Parathyroid adenoma (tissue), 2 donors: ENCODE results near the gene NHERF1.

ENCODE experiments used
- H2AFZ ChIP-seq: fragments of 300-600 bp; sonication (generic); one replicate; pipeline ENCODE4 v1.7.0; 2017; ENCODE audit warnings: antibody characterized with exemption, mild to moderate bottlenecking
- H3K27ac ChIP-seq: fragments of 300-600 bp; sonication (generic); one replicate; pipeline ENCODE4 v1.7.0; 2017
- H3K27me3 ChIP-seq: fragments of 300-600 bp; sonication (generic); one replicate; pipeline ENCODE4 v1.7.0; 2017; ENCODE audit warnings: low read length; ENCODE audit not compliant: control insufficient read depth, insufficient read depth
- H3K36me3 ChIP-seq: fragments of 300-600 bp; sonication (generic); one replicate; pipeline ENCODE4 v1.7.0; 2017; ENCODE audit warnings: low read length; ENCODE audit not compliant: control insufficient read depth, insufficient read depth
- H3K4me1 ChIP-seq: fragments of 300-600 bp; sonication (generic); one replicate; pipeline ENCODE4 v1.7.0; 2017; ENCODE audit warnings: control low read depth
- H3K4me2 ChIP-seq: fragments of 300-600 bp; sonication (generic); one replicate; pipeline ENCODE4 v1.7.0; 2017; ENCODE audit warnings: low read length
- H3K4me3 ChIP-seq: fragments of 300-600 bp; sonication (generic); one replicate; pipeline ENCODE4 v1.7.0; 2017; ENCODE audit warnings: low read depth, low read length
- H3K79me2 ChIP-seq: fragments of 300-600 bp; sonication (generic); one replicate; pipeline ENCODE4 v1.7.0; 2017; ENCODE audit warnings: control low read depth
- H3K9ac ChIP-seq: fragments of 300-600 bp; sonication (generic); one replicate; pipeline ENCODE4 v1.7.0; 2017; ENCODE audit warnings: mild to moderate bottlenecking
- H3K9me3 ChIP-seq: fragments of 300-600 bp; sonication (generic); one replicate; pipeline ENCODE4 v1.7.0; 2017; ENCODE audit warnings: low read length; ENCODE audit not compliant: control insufficient read depth
- TF ChIP-seq, protein P1 (sequence below): fragments of 300-600 bp; sonication (generic); IDR thresholded peaks from one replicate; pipeline ENCODE4 v1.7.0; 2017; ENCODE audit warnings: antibody characterized with exemption, mild to moderate bottlenecking
- donor health status: primary hyperparathyroidism.

NHERF1 gene

DNA sequence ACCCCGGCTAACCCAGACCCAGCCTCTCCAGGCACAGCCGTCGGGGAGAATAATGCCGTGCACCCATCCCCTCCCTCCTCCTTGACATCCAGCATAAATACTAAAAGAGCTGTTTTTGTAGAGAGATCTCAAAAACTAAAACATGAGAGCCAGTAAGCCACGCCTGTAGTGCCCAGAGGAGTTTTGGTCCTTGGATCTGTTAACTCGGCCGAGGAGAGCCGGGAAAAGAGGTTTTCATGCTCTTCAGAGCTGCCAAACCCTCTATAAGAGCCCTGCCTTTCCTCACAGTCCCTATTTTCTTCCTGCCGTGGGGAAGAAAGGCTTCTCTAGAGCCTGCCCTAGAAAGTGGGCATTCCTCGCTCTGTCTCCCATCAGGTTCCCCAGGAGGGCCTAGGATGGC, 57.9 kb downstream of the NHERF1 start:
- no peaks in the 10 kb centered on the region for H3K27me3 ChIP-seq
- H3K36me3 ChIP-seq: no peaks in the 10 kb centered on the region
- H3K4me3 ChIP-seq: no peak overlapping the region
- TF ChIP-seq, protein P1, sequence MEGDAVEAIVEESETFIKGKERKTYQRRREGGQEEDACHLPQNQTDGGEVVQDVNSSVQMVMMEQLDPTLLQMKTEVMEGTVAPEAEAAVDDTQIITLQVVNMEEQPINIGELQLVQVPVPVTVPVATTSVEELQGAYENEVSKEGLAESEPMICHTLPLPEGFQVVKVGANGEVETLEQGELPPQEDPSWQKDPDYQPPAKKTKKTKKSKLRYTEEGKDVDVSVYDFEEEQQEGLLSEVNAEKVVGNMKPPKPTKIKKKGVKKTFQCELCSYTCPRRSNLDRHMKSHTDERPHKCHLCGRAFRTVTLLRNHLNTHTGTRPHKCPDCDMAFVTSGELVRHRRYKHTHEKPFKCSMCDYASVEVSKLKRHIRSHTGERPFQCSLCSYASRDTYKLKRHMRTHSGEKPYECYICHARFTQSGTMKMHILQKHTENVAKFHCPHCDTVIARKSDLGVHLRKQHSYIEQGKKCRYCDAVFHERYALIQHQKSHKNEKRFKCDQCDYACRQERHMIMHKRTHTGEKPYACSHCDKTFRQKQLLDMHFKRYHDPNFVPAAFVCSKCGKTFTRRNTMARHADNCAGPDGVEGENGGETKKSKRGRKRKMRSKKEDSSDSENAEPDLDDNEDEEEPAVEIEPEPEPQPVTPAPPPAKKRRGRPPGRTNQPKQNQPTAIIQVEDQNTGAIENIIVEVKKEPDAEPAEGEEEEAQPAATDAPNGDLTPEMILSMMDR: no peak
- H3K9me3 ChIP-seq: no peaks in the 10 kb centered on the region
- H3K79me2 ChIP-seq: no peaks in the 10 kb centered on the region
- no peak overlapping the region for H3K9ac ChIP-seq
- H2AFZ ChIP-seq: no peak overlapping the region
- no peak overlapping the region for H3K4me2 ChIP-seq
- H3K4me1 ChIP-seq: no peaks in the 10 kb centered on the region
- no peak overlapping the region for H3K27ac ChIP-seq

DNA sequence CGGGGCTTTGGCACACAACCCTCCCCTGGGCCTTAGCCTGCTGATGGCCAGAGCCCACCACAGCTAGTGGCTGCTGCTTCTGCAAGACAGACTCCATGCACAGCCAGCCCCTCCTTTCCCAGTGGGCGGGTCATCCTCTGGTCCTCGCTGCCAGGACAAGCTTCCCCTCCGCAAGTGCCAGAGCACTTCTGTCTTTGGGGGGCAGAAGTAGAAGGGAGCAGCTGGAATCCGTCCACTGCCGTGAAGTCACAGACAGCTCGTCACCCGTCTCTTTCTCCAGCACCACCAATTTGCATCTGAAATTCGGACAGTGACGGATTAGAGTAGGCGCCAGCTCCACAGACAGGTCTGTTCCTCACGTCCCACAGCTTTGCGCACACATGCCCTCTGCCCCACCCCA, 59.0 kb downstream of the NHERF1 start:
- Histone ChIP-seq H3K4me3 (no peak overlapping the region), H3K4me2 (no peak overlapping the region), H3K4me1 (no peaks in the 10 kb centered on the region), H3K9ac (no peak overlapping the region), H3K27ac (no peak overlapping the region), H3K79me2 (no peaks in the 10 kb centered on the region), H2AFZ (no peak overlapping the region), H3K36me3 (no peaks in the 10 kb centered on the region), H3K9me3 (no peaks in the 10 kb centered on the region), H3K27me3 (no peaks in the 10 kb centered on the region)
- TF ChIP-seq, protein P1: no peak

DNA sequence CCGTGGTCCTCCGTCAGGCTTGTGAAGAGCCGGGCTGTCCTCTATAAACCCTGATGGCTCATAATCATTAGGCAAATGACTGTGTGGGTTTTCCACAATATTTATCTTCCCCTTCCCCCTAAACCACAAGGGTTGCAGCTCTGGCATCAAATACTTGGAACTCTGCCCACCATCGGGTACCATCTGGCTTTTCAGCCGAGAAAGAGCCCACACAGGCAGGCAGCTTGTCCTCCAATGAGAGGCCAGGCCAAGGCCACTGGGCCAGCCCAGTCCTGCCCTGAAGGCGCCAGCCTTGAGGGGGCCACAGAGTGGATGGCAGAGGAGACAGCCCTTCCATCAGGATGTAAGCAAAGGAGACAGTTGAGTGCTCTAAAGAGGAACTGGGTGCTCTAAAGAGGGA, 59.5 kb downstream of the NHERF1 start:
- Histone ChIP-seq H3K4me3 (no peak overlapping the region), H3K4me2 (no peak overlapping the region), H3K79me2 (no peaks in the 10 kb centered on the region), H3K9me3 (no peaks in the 10 kb centered on the region), H3K27me3 (no peaks in the 10 kb centered on the region), H3K36me3 (no peaks in the 10 kb centered on the region), H2AFZ (no peak overlapping the region), H3K4me1 (no peaks in the 10 kb centered on the region), H3K27ac (no peak overlapping the region), H3K9ac (no peak overlapping the region)
- TF ChIP-seq, protein P1: no peak

DNA sequence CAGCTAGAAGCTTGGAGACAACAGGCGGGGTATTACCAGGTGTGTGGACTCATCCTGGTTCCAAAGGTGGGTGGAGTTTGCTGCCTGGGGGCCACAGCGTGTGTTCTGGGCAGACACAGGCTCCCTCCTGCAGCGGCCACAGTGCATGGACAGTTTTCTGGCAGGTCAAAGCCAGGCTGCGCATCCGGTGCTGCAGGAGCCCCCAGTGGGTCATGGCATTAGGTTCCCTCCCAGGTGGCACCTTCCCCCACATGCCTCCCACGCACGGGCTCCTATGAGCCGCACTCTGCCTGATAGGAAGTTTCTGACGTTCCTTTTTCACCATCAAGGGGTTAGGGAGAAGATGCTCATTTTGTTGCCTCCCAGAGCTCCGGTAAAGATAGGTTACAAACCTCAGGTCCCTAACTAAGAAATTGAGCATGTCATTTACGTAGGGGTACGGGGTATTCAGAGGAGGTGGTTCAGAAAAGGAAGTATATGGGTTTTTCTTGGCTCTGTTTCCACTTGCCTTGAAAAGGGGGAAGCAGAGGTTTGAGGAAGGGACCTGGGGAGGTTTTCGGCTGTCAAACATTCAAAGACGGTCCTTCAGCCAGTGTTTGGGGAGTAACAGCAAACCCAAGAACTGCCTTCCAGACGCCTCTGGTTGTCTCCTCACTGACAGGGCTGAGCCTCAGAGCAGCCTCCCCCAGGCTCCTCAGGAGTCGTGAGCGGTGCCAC, 60.4 kb downstream of the NHERF1 start:
- H3K79me2 ChIP-seq: no peaks in the 10 kb centered on the region
- H2AFZ ChIP-seq: no peak overlapping the region
- no peak overlapping the region for H3K9ac ChIP-seq
- TF ChIP-seq, protein P1: no peak
- H3K4me3 ChIP-seq: no peak overlapping the region
- no peak overlapping the region for H3K4me2 ChIP-seq
- H3K9me3 ChIP-seq: no peaks in the 10 kb centered on the region
- H3K27ac ChIP-seq: no peak overlapping the region
- H3K36me3 ChIP-seq: no peaks in the 10 kb centered on the region
- no peaks in the 10 kb centered on the region for H3K4me1 ChIP-seq
- no peaks in the 10 kb centered on the region for H3K27me3 ChIP-seq
